Activated T-cell treated with anti-CD3 and anti-CD28 coated beads for 48 hours (primary cell): Measurements from ENCODE around the gene MTMR4.
"Not testable (repeated sequence)": the region's sequence is repeated elsewhere in the genome, so short reads cannot be mapped to it uniquely, and the experiment has no call there.

Source experiments
- DNase-seq: peaks from one replicate; pipeline ENCODE4 v3.0.0-alpha.2; 2020; ENCODE audit warnings: low read depth

Gene MTMR4

GRCh38 chr17:58525239-58525638, 10.8 kb upstream of the MTMR4 start:
- DNase-seq = no peak

GRCh38 chr17:58521680-58522079, 7.2 kb upstream of the MTMR4 start:
- DNase-seq = no peak

DNA sequence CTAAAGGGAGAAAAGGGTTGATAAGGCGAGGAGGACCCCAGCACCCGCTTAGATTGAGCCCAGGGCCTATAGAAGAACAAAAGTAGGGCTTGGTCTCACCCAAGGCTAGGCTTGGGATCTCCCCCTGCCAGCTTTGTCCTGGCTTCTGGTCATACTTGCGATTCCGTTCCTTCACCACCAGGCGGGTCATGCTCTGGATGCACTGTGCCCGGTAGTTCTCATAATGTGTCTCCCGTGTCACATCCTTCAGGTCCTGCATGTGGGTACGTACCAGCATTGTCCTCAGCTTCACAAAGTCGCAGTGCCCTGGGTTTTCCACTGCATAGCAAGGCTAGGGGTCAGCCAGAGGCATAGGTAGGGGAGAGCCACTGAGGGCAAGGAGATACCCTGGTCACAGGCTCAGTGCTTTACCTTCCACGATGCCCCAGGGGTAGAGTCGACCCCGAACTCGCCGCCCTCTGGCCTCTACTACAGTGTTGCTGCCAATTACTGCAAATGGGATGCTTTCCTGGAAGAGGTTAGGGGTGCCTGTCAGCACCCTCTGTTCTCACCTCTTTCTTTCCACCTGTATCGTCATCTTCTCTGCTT, 6.5 kb upstream of the MTMR4 start:
- DNase-seq = no peak

- peak; percentile 99 for DNase-seq
Measured at GRCh38 chr17:58517928-58518609, 3.6 kb upstream of the MTMR4 start.

DNA sequence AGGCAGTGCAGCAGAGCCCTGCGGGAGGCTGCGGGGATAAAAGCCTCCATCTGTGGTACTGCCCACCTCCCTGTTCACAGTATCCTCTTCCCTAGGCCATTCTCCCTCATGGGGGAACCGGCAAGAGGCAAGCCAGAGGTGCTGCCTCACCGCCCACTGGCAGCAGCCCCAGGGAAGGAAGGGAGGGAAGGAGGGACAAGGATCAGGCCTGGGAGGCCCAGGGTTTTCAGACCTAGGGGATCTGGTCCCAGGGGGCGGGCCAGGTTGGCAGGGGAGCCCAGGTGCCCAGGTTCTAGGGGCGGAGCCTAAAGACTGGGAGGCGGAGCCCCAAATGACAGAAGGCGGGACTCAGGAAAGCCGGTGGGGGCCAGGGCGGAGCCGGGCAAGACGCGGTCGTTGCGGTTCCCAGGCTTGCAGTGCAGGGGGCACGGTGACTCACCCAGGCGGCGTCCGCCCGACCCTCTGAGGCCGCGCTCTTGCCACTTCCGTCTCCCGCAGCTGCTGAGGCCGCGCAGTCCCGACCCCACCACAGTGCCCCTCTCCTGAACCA, 3.0 kb upstream of the MTMR4 start:
- DNase-seq = no peak

- no peak for DNase-seq
Measured at GRCh38 chr17:58516644-58517377, 2.4 kb upstream of the MTMR4 start.

DNA sequence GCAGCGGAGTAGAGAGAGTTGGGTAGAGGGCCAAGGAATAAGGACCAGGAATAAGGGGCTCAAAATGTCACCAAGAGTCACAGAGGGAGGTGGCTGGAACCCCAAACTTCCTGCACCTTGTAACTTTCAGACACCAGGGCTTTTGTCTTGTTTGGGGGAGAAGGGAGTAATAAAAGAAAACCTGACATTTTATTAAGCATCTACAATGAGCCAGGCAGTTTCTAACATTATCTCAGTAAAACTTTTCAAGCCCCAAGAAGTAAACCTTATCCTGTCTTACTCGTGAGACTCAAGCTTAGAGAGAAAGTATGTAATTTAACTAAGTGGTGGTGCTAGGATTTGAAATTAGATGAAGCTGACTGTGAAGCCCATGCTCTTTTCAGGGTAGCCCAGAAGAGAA, 848 bp upstream of the MTMR4 start:
- DNase-seq = no peak

DNA sequence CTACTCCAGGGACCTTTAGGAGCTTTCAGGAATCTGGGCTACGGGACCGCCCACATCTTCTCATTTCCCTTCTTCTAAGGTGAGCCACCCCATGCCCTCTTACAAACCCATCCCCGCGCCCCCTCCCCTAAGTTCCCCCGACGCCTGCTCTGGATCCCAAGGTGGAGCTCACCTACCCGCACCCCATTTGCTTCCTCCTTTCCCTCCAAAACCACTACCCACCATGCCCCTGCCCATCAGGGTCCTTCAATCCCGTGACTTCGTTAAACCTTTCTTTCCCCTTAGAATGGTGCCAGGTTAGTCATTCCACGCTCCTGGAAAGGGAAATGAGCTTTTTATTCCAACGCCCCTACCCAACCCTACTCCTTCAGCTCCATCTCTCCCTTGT, 326 bp upstream of the MTMR4 start:
- no peak for DNase-seq

DNA sequence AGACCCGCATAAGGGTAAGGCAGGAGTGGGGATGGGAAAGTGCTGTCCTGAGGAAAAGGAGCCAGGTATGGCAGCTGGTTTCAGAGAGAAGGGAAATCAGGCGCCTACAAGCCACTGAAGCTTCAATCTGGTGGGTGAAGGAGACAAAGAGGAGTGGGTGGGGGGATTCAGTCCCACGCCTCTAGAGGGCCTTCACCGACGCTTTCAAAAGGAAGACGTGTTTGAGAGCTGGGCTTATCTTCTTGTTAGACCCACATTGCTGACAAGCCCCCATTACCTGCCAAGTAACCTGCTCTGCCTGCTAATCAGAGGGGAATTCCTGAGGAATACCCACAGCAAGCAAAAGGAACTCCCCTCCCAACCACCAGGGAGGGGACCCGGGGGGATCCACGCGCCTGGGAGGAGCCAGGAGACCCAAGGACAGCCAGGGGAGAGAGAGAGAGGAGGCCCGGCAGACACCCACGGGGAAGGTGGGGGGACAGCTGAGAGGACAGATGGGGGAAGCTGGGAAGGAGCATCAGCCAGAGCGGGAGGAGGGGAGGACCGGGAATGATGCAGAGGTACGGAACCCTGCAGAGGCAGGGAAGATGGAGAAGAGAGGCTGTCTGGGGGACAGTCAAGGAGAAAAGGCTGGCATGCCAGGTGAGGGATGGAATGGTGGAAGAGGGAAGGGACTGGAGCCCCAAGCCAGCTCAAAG, 1.0 kb downstream of the MTMR4 start:
- no peak for DNase-seq

DNA sequence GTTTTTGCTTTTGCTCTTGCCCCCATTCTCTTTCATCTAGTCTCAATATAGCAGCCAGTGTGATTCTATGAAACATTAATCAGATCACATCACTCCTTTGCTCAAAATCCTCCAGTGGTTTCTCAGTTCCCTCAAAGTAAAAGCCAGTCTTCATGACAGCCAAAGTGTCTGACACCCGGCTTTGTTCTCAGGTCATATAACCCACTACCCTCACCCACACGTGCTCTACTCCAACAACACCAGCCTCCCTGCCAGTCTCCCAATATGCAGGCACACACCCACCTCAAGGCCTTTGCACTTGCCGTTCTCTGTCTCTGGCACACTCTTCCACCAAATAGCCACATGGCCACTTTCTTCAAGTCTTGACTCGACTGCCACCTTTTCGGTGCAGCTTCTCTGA, 4.4 kb downstream of the MTMR4 start:
- DNase-seq = no peak

- DNase-seq = no peak
Measured at GRCh38 chr17:58508341-58509067, 5.9 kb downstream of the MTMR4 start.

- DNase-seq = no peak
Measured at GRCh38 chr17:58507123-58507634, 7.3 kb downstream of the MTMR4 start.

DNA sequence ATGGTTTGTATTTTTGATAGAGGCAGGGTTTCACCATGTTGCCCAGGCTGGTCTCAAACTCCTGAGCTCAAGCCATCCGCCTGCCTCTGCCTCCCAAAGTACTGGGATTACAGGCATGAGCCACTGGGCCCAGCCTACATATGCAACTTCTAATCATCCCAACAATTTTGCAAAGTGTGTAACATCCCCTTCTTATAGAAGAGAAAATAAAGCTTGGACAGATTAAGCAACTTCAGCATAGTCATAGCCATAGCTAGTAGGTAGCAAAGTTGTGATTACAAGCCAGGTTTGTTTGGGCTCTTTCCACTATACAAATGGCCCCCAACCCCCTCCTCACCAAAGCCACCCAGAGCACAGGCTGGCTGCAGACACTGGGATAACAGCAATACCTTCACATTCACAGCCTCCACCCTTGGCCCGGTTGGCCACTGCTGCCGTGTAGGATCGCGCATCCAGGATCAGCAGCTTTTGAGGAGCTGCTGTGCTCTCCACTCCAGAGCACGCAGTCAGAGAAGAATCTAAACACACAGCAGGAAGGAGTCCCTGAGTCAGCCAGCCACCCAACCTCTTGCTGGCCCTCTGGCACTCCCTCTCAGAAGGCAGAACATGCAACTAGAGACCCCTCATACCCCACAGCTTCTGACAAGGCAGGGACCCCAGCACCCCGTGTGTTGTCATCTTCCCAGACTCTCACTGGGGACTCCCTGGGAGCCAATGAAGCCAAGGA, 7.9 kb downstream of the MTMR4 start:
- no peak for DNase-seq

GRCh38 chr17:58504826-58505351, 9.5 kb downstream of the MTMR4 start:
- DNase-seq = no peak

- DNase-seq = no peak
Measured at GRCh38 chr17:58503866-58504265, 10.6 kb downstream of the MTMR4 start.

DNA sequence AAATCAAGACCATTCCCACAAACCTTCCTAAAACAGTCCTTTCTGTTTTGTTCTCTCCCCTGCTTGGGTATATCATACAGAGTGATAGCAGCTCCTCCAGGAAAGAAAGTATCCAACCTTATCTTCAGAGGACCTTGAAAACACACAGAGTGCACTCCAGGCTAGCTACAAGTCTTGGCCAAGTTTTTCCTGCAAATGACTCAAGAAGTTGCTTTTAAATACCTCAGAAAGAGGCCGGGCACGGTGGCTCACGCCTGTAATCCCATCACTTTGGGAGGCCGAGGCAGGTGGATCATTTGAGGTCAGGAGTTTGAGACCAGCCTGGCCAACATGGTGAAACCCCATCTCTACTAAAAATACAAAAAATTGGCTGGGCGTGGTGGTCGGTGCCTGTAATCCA, 11.3 kb downstream of the MTMR4 start:
- DNase-seq = not testable (repeated sequence)

- DNase-seq = no peak
Measured at GRCh38 chr17:58501451-58501850, 13.0 kb downstream of the MTMR4 start.

GRCh38 chr17:58498177-58498828, 16.1 kb downstream of the MTMR4 start:
- no peak for DNase-seq

GRCh38 chr17:58493506-58493905, 20.9 kb downstream of the MTMR4 start:
- no peak for DNase-seq
